Measurements from ENCODE around the gene WDR62.
A peak's percentile ranks its signal among the peaks of the same experiment; 100 is the strongest.

WDR62 gene

GRCh38 chr19:36113894-36114720 is 59.4 kb downstream of the WDR62 start:
- Histone ChIP-seq H3K4me3 (ENCODE audit: low read depth, low read length) (peak overlapping the region; percentile 99), H3K27ac (ENCODE audit: low read depth, low read length) (peak overlapping the region; percentile 96)

GRCh38 chr19:36114721-36115452 is 60.2 kb downstream of the WDR62 start, which contains the start of gene POLR2I:
Gene POLR2I (minus strand): TSS chr19:36114875. CDS start chr19:36114856, 19 bp downstream.
- peak within 1 kb of the TSS; percentile 85 for H3K9ac ChIP-seq (ENCODE audit: low read depth, low read length)
- no peaks in the 10 kb centered on the region for H3K9me3 ChIP-seq (ENCODE audit: control insufficient read depth, insufficient read depth, low read length)
- peak within 1 kb of the TSS; percentile 96 for H3K27ac ChIP-seq (ENCODE audit: low read depth, low read length)
- H3K4me1 ChIP-seq (ENCODE audit: control insufficient read depth, insufficient read depth, low read length) = peaks cover 15% of the 10 kb centered on the region
- no peaks in the 10 kb centered on the region for H3K27me3 ChIP-seq (ENCODE audit: control insufficient read depth, insufficient read depth, low read length)
- H3K36me3 ChIP-seq (ENCODE audit: control insufficient read depth, insufficient read depth, low read length) = peaks cover 46% of the 10 kb centered on the region
- H3K4me3 ChIP-seq (ENCODE audit: low read depth, low read length) = peak within 1 kb of the TSS; percentile 99

More at GRCh38 chr19:36113894-36114720, 59.4 kb downstream of the WDR62 start:
- H3K9ac ChIP-seq (ENCODE audit: low read depth, low read length) = peak overlapping the region; percentile 85
- H3K27me3 ChIP-seq (ENCODE audit: control insufficient read depth, insufficient read depth, low read length) = no peaks in the 10 kb centered on the region
- peaks cover 13% of the 10 kb centered on the region for H3K4me1 ChIP-seq (ENCODE audit: control insufficient read depth, insufficient read depth, low read length)
- H3K36me3 ChIP-seq (ENCODE audit: control insufficient read depth, insufficient read depth, low read length) = peaks cover 40% of the 10 kb centered on the region
- H3K9me3 ChIP-seq (ENCODE audit: control insufficient read depth, insufficient read depth, low read length) = no peaks in the 10 kb centered on the region

DNA sequence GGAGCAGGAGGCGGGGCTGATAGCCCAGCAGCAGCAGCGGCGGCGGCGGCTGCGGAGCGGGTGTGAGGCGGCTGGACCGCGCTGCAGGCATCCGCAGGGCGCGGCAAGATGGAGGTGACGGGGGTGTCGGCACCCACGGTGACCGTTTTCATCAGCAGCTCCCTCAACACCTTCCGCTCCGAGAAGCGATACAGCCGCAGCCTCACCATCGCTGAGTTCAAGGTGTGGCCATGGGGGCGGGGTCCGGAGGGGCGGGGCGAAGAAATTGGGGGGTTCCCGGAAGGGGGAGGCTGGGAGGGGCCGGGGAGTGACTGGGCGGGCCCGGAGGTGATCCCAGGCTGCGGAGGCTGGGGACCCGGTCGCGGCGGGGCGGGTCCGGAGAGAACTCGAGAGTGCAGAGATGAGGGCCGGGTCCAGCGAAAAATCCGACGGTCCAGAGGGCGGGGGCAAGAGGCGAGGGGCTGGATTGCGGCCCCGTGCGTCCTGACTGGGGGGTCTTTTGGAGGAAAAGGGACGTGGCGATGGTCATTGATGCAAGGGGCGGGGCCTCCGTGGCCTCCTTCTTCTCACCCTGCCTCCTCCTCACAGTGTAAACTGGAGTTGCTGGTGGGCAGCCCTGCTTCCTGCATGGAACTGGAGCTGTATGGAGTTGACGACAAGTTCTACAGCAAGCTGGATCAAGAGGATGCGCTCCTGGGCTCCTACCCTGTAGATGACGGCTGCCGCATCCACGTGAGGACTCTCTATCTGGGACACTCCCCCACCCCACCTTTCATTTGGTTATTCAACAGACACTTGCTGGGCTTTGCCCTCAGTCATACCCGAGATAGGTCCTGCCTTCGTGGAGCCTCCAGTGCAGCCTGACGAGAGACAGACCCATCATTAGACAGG is 61.0 kb downstream of the WDR62 start, which contains the start of gene TBCB:
Gene TBCB (plus strand): TSS at position 16 of the 891 bp plus-strand sequence. CDS start 93 bp downstream, at position 109.
- Histone ChIP-seq H3K4me1 (ENCODE audit: control insufficient read depth, insufficient read depth, low read length) (peaks cover 17% of the 10 kb centered on the region), H3K36me3 (ENCODE audit: control insufficient read depth, insufficient read depth, low read length) (peaks cover 48% of the 10 kb centered on the region), H3K27ac (ENCODE audit: low read depth, low read length) (peak within 1 kb of the TSS; percentile 96), H3K27me3 (ENCODE audit: control insufficient read depth, insufficient read depth, low read length) (no peaks in the 10 kb centered on the region), H3K9me3 (ENCODE audit: control insufficient read depth, insufficient read depth, low read length) (no peaks in the 10 kb centered on the region), H3K9ac (ENCODE audit: low read depth, low read length) (peak within 1 kb of the TSS; percentile 85), H3K4me3 (ENCODE audit: low read depth, low read length) (peak within 1 kb of the TSS; percentile 99)

DNA sequence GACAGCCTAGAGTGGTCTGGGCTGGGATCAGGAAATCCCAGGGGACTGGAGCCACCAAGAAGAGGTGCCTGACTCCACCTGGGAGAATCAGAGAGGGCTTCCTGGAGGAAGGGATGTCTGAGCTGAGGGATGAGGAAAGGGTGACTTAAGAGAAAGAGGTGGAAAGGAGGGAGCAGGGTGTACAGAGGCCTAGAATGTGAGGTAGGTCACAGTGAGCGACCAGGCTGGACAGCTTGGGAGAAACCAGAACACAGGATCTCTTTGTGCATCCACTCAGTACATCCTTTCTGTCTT is 61.6 kb downstream of the WDR62 start:
- Histone ChIP-seq H3K27ac (ENCODE audit: low read depth, low read length) (no peak overlapping the region), H3K27me3 (ENCODE audit: control insufficient read depth, insufficient read depth, low read length) (no peaks in the 10 kb centered on the region), H3K9ac (ENCODE audit: low read depth, low read length) (no peak overlapping the region), H3K36me3 (ENCODE audit: control insufficient read depth, insufficient read depth, low read length) (peaks cover 50% of the 10 kb centered on the region), H3K4me3 (ENCODE audit: low read depth, low read length) (peak overlapping the region; percentile 99), H3K4me1 (ENCODE audit: control insufficient read depth, insufficient read depth, low read length) (peaks cover 11% of the 10 kb centered on the region), H3K9me3 (ENCODE audit: control insufficient read depth, insufficient read depth, low read length) (no peaks in the 10 kb centered on the region)

- no peak overlapping the region for H3K27ac ChIP-seq (ENCODE audit: low read depth, low read length)
- H3K36me3 ChIP-seq (ENCODE audit: control insufficient read depth, insufficient read depth, low read length) = peaks cover 65% of the 10 kb centered on the region
- H3K4me3 ChIP-seq (ENCODE audit: low read depth, low read length) = no peak overlapping the region
- H3K27me3 ChIP-seq (ENCODE audit: control insufficient read depth, insufficient read depth, low read length) = no peaks in the 10 kb centered on the region
- no peaks in the 10 kb centered on the region for H3K9me3 ChIP-seq (ENCODE audit: control insufficient read depth, insufficient read depth, low read length)
- H3K9ac ChIP-seq (ENCODE audit: low read depth, low read length) = no peak overlapping the region
- H3K4me1 ChIP-seq (ENCODE audit: control insufficient read depth, insufficient read depth, low read length) = peaks cover 7% of the 10 kb centered on the region; the same call in 1 of the 2 replicates
These were observed 65.6 kb downstream of the WDR62 start for GRCh38 chr19:36120092-36120983.

DNA sequence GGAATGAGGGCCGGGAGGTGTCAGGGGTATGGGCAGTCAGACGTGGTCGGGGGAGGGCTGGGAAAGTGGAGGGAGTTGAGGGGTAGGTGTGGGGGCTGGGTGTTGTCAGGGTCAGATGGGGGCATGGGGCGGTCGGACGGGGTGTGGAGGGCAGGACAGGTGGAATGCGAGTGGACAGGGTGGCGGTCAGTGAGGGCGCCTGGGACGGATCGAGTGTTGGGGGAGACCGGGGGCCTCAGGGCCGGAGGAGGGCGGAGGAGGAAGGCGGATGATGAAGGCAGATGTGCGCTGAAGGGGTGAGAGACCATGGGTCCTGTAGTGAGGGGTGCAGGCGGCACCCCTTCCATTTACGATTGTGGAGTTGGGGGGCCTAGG is 66.3 kb downstream of the WDR62 start:
- Histone ChIP-seq H3K4me3 (ENCODE audit: low read depth, low read length) (no peak overlapping the region), H3K9ac (ENCODE audit: low read depth, low read length) (no peak overlapping the region), H3K9me3 (ENCODE audit: control insufficient read depth, insufficient read depth, low read length) (no peaks in the 10 kb centered on the region), H3K27ac (ENCODE audit: low read depth, low read length) (no peak overlapping the region), H3K27me3 (ENCODE audit: control insufficient read depth, insufficient read depth, low read length) (no peaks in the 10 kb centered on the region), H3K36me3 (ENCODE audit: control insufficient read depth, insufficient read depth, low read length) (peaks cover 72% of the 10 kb centered on the region), H3K4me1 (ENCODE audit: control insufficient read depth, insufficient read depth, low read length) (peaks cover 7% of the 10 kb centered on the region; the same call in 1 of the 2 replicates)

GRCh38 chr19:36121486-36122124 is 66.9 kb downstream of the WDR62 start:
- H3K9me3 ChIP-seq (ENCODE audit: control insufficient read depth, insufficient read depth, low read length) = no peaks in the 10 kb centered on the region
- H3K27me3 ChIP-seq (ENCODE audit: control insufficient read depth, insufficient read depth, low read length) = no peaks in the 10 kb centered on the region
- H3K4me1 ChIP-seq (ENCODE audit: control insufficient read depth, insufficient read depth, low read length) = peaks cover 7% of the 10 kb centered on the region; the same call in 1 of the 2 replicates
- H3K9ac ChIP-seq (ENCODE audit: low read depth, low read length) = no peak overlapping the region
- H3K4me3 ChIP-seq (ENCODE audit: low read depth, low read length) = no peak overlapping the region
- no peak overlapping the region for H3K27ac ChIP-seq (ENCODE audit: low read depth, low read length)
- peaks cover 67% of the 10 kb centered on the region for H3K36me3 ChIP-seq (ENCODE audit: control insufficient read depth, insufficient read depth, low read length)

DNA sequence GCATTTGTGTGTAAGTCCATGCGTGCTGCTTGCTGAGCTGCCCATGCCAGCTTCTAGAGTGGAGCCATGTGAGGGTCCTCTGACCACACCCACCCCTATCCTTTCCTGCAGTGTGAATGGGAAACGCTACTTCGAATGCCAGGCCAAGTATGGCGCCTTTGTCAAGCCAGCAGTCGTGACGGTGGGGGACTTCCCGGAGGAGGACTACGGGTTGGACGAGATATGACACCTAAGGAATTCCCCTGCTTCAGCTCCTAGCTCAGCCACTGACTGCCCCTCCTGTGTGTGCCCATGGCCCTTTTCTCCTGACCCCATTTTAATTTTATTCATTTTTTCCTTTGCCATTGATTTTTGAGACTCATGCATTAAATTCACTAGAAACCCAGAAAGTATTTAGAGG is 70.9 kb downstream of the WDR62 start:
- Histone ChIP-seq H3K9me3 (ENCODE audit: control insufficient read depth, insufficient read depth, low read length) (no peaks in the 10 kb centered on the region), H3K27me3 (ENCODE audit: control insufficient read depth, insufficient read depth, low read length) (no peaks in the 10 kb centered on the region), H3K4me3 (ENCODE audit: low read depth, low read length) (no peak overlapping the region), H3K9ac (ENCODE audit: low read depth, low read length) (no peak overlapping the region), H3K4me1 (ENCODE audit: control insufficient read depth, insufficient read depth, low read length) (no peaks in the 10 kb centered on the region), H3K36me3 (ENCODE audit: control insufficient read depth, insufficient read depth, low read length) (peaks cover 39% of the 10 kb centered on the region), H3K27ac (ENCODE audit: low read depth, low read length) (no peak overlapping the region)

DNA sequence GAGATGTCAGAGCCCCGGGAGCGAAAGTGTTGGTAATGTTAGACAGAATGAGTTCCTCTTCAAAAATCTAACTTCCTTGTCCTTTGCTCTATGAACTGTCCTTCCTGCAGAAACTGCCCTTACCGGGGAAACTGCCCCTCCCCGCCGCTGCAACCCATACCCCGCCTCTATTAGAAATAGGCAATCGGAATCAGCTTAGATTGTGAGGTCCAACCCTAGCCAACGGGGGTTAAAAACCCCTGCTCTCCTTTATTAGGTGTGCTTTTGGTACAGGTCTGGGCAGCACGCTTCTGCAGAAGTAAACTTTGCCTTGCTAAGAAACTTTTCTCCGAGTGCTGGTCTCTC is 73.7 kb downstream of the WDR62 start:
- Histone ChIP-seq H3K9me3 (ENCODE audit: control insufficient read depth, insufficient read depth, low read length) (no peaks in the 10 kb centered on the region), H3K9ac (ENCODE audit: low read depth, low read length) (peak overlapping the region; percentile 62), H3K4me1 (ENCODE audit: control insufficient read depth, insufficient read depth, low read length) (no peaks in the 10 kb centered on the region), H3K4me3 (ENCODE audit: low read depth, low read length) (peak overlapping the region; percentile 70), H3K36me3 (ENCODE audit: control insufficient read depth, insufficient read depth, low read length) (peaks cover 21% of the 10 kb centered on the region), H3K27ac (ENCODE audit: low read depth, low read length) (peak overlapping the region; percentile 89), H3K27me3 (ENCODE audit: control insufficient read depth, insufficient read depth, low read length) (no peaks in the 10 kb centered on the region)
